ES-I3 (cell line): ENCODE data around the gene ASTN2.

Source experiments
- H3K36me3 ChIP-seq: 2 replicates; pipeline ENCODE4 v1.6.1; 2013; ENCODE audit warnings: mild to moderate bottlenecking, low read length, control low read depth, moderate library complexity; ENCODE audit not compliant: insufficient read depth
- H3K4me1 ChIP-seq: 2 replicates; pipeline ENCODE4 v1.6.1; 2013; ENCODE audit warnings: mild to moderate bottlenecking, control low read depth, low read length; ENCODE audit not compliant: insufficient read depth
- H3K9ac ChIP-seq: 2 replicates; pipeline ENCODE4 v1.6.1; 2013; ENCODE audit warnings: low read depth, mild to moderate bottlenecking, low read length, moderate library complexity
- H3K9me3 ChIP-seq: 2 replicates; pipeline ENCODE4 v1.6.1; 2013; ENCODE audit warnings: mild to moderate bottlenecking, low read length, moderate library complexity; ENCODE audit not compliant: control insufficient read depth, insufficient read depth

Gene ASTN2

GRCh38 chr9:117407436-117408022 lies 7.3 kb downstream of the ASTN2 start:
- no peaks in the 10 kb centered on the region for H3K36me3 ChIP-seq
- peaks cover 12% of the 10 kb centered on the region for H3K4me1 ChIP-seq

GRCh38 chr9:117405950-117406705 lies 8.7 kb downstream of the ASTN2 start:
- H3K36me3 ChIP-seq = no peaks in the 10 kb centered on the region
- peaks cover 12% of the 10 kb centered on the region for H3K4me1 ChIP-seq
- no peaks in the 10 kb centered on the region for H3K9me3 ChIP-seq
- H3K9ac ChIP-seq = no peak overlapping the region

More at GRCh38 chr9:117407436-117408022, 7.3 kb downstream of the ASTN2 start:
- no peaks in the 10 kb centered on the region for H3K9me3 ChIP-seq
- H3K9ac ChIP-seq = no peak overlapping the region

GRCh38 chr9:117403848-117404247 lies 11.0 kb downstream of the ASTN2 start:
- Histone ChIP-seq H3K9me3 (no peaks in the 10 kb centered on the region), H3K4me1 (peaks cover 12% of the 10 kb centered on the region), H3K36me3 (no peaks in the 10 kb centered on the region), H3K9ac (no peak overlapping the region)

- Histone ChIP-seq H3K36me3 (no peaks in the 10 kb centered on the region), H3K9me3 (no peaks in the 10 kb centered on the region), H3K4me1 (peaks cover 12% of the 10 kb centered on the region), H3K9ac (no peak overlapping the region)
Measured at GRCh38 chr9:117403403-117403811, 11.4 kb downstream of the ASTN2 start.

GRCh38 chr9:117400171-117400570 lies 14.7 kb downstream of the ASTN2 start:
- Histone ChIP-seq H3K4me1 (peaks cover 12% of the 10 kb centered on the region), H3K36me3 (no peaks in the 10 kb centered on the region), H3K9me3 (no peaks in the 10 kb centered on the region), H3K9ac (no peak overlapping the region)

GRCh38 chr9:117395151-117395650 lies 19.7 kb downstream of the ASTN2 start:
- Histone ChIP-seq H3K9ac (no peak overlapping the region), H3K36me3 (no peaks in the 10 kb centered on the region), H3K9me3 (no peaks in the 10 kb centered on the region), H3K4me1 (no peaks in the 10 kb centered on the region)

GRCh38 chr9:117394655-117395054 lies 20.2 kb downstream of the ASTN2 start:
- no peaks in the 10 kb centered on the region for H3K4me1 ChIP-seq
- H3K9ac ChIP-seq = no peak overlapping the region
- no peaks in the 10 kb centered on the region for H3K9me3 ChIP-seq
- no peaks in the 10 kb centered on the region for H3K36me3 ChIP-seq

- Histone ChIP-seq H3K4me1 (no peaks in the 10 kb centered on the region), H3K9ac (no peak overlapping the region), H3K9me3 (no peaks in the 10 kb centered on the region), H3K36me3 (no peaks in the 10 kb centered on the region)
Measured at GRCh38 chr9:117392992-117393391, 21.9 kb downstream of the ASTN2 start.

GRCh38 chr9:117387422-117387821 lies 27.4 kb downstream of the ASTN2 start:
- Histone ChIP-seq H3K4me1 (no peaks in the 10 kb centered on the region), H3K36me3 (no peaks in the 10 kb centered on the region), H3K9me3 (no peaks in the 10 kb centered on the region), H3K9ac (no peak overlapping the region)

GRCh38 chr9:117379341-117379740 lies 35.5 kb downstream of the ASTN2 start:
- H3K4me1 ChIP-seq = peaks cover 9% of the 10 kb centered on the region
- no peaks in the 10 kb centered on the region for H3K36me3 ChIP-seq
- no peak overlapping the region for H3K9ac ChIP-seq
- H3K9me3 ChIP-seq = no peaks in the 10 kb centered on the region

GRCh38 chr9:117377046-117377445 lies 37.8 kb downstream of the ASTN2 start:
- Histone ChIP-seq H3K9ac (no peak overlapping the region), H3K4me1 (peaks cover 9% of the 10 kb centered on the region), H3K36me3 (no peaks in the 10 kb centered on the region), H3K9me3 (no peaks in the 10 kb centered on the region)

- no peaks in the 10 kb centered on the region for H3K36me3 ChIP-seq
- H3K9ac ChIP-seq = no peak overlapping the region
- peaks cover 9% of the 10 kb centered on the region for H3K4me1 ChIP-seq
- H3K9me3 ChIP-seq = no peaks in the 10 kb centered on the region
Measured at GRCh38 chr9:117375956-117376355, 38.9 kb downstream of the ASTN2 start.

GRCh38 chr9:117374076-117374725 lies 40.7 kb downstream of the ASTN2 start:
- Histone ChIP-seq H3K9me3 (no peaks in the 10 kb centered on the region), H3K36me3 (no peaks in the 10 kb centered on the region), H3K4me1 (peaks cover 9% of the 10 kb centered on the region), H3K9ac (no peak overlapping the region)

GRCh38 chr9:117368684-117369230 lies 46.1 kb downstream of the ASTN2 start:
- H3K9ac ChIP-seq = no peak overlapping the region
- peaks cover 5% of the 10 kb centered on the region; the same call in 1 of the 2 replicates for H3K4me1 ChIP-seq
- H3K36me3 ChIP-seq = no peaks in the 10 kb centered on the region
- no peaks in the 10 kb centered on the region for H3K9me3 ChIP-seq
